K562 (cell line): ENCODE data around the gene VSX2. TPM values are rescaled to one million over a fixed set of nuclear protein-coding genes. Genes with fewer than 3 reads are reported as not detected.
A peak's percentile ranks its signal among the peaks of the same experiment; 100 is the strongest.

Experiments used
- ARID4B ChIP-seq: sonication (generic); formaldehyde crosslinking; IDR thresholded peaks from 2 replicates; pipeline ENCODE4 v1.8.0; 2022; ENCODE audit warnings: mild to moderate bottlenecking, missing genetic modification reagents
- ASH1L ChIP-seq: fragments of 450-650 bp; IDR thresholded peaks from 2 replicates; pipeline ENCODE4 v1.6.1; 2018; ENCODE audit warnings: borderline replicate concordance, mild to moderate bottlenecking, low read depth; ENCODE audit not compliant: partially characterized antibody
- CHD1 ChIP-seq: fragments of 200-600 bp; sonication (generic); IDR thresholded peaks from one replicate; pipeline ENCODE4 v1.6.1; 2012; ENCODE audit warnings: mild to moderate bottlenecking, moderate library complexity, low read length, inconsistent platforms
- CTCF ChIP-seq, 3 experiments: IDR thresholded peaks in 2 of 3; conservative IDR thresholded peaks in 1 of 3; 2 replicates each; pipeline ENCODE4 v1.5.1; 2011 to 2012; ENCODE audit warnings: low read length in 3 of 3, mild to moderate bottlenecking in 3 of 3, control low read depth in 2 of 3, improper control_type of control experiment in 1 of 3, inconsistent platforms in 1 of 3, low read depth in 1 of 3, mixed read lengths in 1 of 3, moderate library complexity in 1 of 3; ENCODE audit not compliant: insufficient read depth in 2 of 3
- GABPB1 ChIP-seq: sonication (generic); formaldehyde crosslinking; IDR thresholded peaks from 2 replicates; pipeline ENCODE4 v1.8.0; 2022; ENCODE audit warnings: mild to moderate bottlenecking, missing genetic modification reagents
- LCOR ChIP-seq: sonication (generic); formaldehyde crosslinking; IDR thresholded peaks from 2 replicates; pipeline ENCODE4 v1.8.0; 2022; ENCODE audit warnings: mild to moderate bottlenecking, missing genetic modification reagents
- POLR2A ChIP-seq: fragments of 450-650 bp; conservative IDR thresholded peaks from 2 replicates; pipeline ENCODE4 v1.6.1; 2016
- POLR2AphosphoS5 ChIP-seq: IDR thresholded peaks from 2 replicates; pipeline ENCODE4 v1.6.1; 2011; ENCODE audit warnings: mild to moderate bottlenecking, low read depth, low read length, moderate library complexity; ENCODE audit not compliant: control insufficient read depth, insufficient read depth
- RCOR1 ChIP-seq, 2 experiments: IDR thresholded peaks; 2 replicates each; pipeline ENCODE4 v1.6.1; 2012; ENCODE audit warnings: low read depth in 2 of 2, low read length in 2 of 2, borderline replicate concordance in 1 of 2, improper control_type of control experiment in 1 of 2
- SAFB ChIP-seq: fragments of 200-400 bp; formaldehyde crosslinking; IDR thresholded peaks from 2 replicates; pipeline ENCODE4 v1.6.1; 2017; ENCODE audit warnings: low read depth, low read length, borderline replicate concordance
- TFAM ChIP-seq: fragments of 250-450 bp; sonication (Bioruptor Pico); conservative IDR thresholded peaks from 2 replicates; pipeline ENCODE4 v1.5.0; 2021; ENCODE audit warnings: mild to moderate bottlenecking, moderate library complexity
- XRCC5 ChIP-seq: fragments of 200-400 bp; formaldehyde crosslinking; IDR thresholded peaks from 2 replicates; pipeline ENCODE4 v1.6.1; 2017; ENCODE audit warnings: low read depth, mild to moderate bottlenecking, low read length
- ZNF639 ChIP-seq, 2 experiments: fragments of 200-800 bp in 1 of 2; sonication (Bioruptor generic) in 1 of 2; sonication (generic) in 1 of 2; formaldehyde crosslinking in 1 of 2; IDR thresholded peaks in 1 of 2; conservative IDR thresholded peaks in 1 of 2; 2 replicates each; pipeline versions ENCODE4 v1.5.0 to v1.6.1; 2016 to 2020; ENCODE audit warnings: missing compliant biosample characterization in 1 of 2, missing genetic modification characterization in 1 of 2, missing genetic modification reagents in 1 of 2
- polyA plus RNA-seq, 8 experiments: library from polyadenylated mRNA; depleted of rRNA in 4 of 8; stranded (reverse) in 5 of 8; unstranded in 3 of 8; fragments of >200 nt; fragmentation: Nextera tagmentation in 2 of 8; fragmentation: Illumina TruSeq in 1 of 8; extraction: Ambion mirVana in 2 of 8; extraction: Trizol in 1 of 8; gene quantifications; 2 replicates each; pipeline versions ENCODE4 v1.2.1 to v1.2.3, GENCODE V29; 2011 to 2014; ENCODE audit warnings: inconsistent platforms in 1 of 8, missing spikeins in 1 of 8
- total RNA-seq, 7 experiments: library from RNA; depleted of rRNA in 6 of 7; stranded (reverse); fragments of >200 nt in 6 of 7; fragmentation: Illumina TruSeq in 2 of 7; extraction: Trizol in 2 of 7; gene quantifications; 2 replicates each; pipeline versions ENCODE4 v1.2.1 to v1.2.3, GENCODE V29; 2011 to 2021; ENCODE audit warnings: low replicate concordance in 1 of 7

Gene VSX2
- total and polyA plus RNA-seq, 9 of the 15 experiments (the other 6 are each of a cell fraction or from before 2014, with no cell fraction given): 0.04 TPM; not detected in 8

- TF ChIP-seq ARID4B (CRISPR knock-in tag): peak; percentile 52; the same call in 1 of the 2 replicates
- peak; percentile 87 for TF ChIP-seq POLR2A
- TF ChIP-seq ZNF639 (CRISPR knock-in tag; conservative IDR thresholded peaks at IDR 0.05 in 1 of 2, IDR thresholded peaks at IDR 0.05 in 1 of 2): 0 out of 4 replicates have a peak, but pooled peaks of 1 of the 2 experiments have one; percentile 33
- peak; percentile 66 for TF ChIP-seq CHD1
- TF ChIP-seq POLR2AphosphoS5: peak; percentile 67; the same call in 1 of the 2 replicates
- peak; percentile 23; the same call in 1 of the 2 replicates for TF ChIP-seq LCOR (CRISPR knock-in tag)
- peak; percentile 72; the same call in 1 of the 2 replicates for TF ChIP-seq XRCC5
- TF ChIP-seq RCOR1 (IDR thresholded peaks at IDR 0.05; ENCODE audit: borderline replicate concordance in 1 of 2, low read depth in 2 of 2, low read length in 2 of 2): 0 out of 4 replicates have a peak, but pooled peaks of 1 of the 2 experiments have one; percentile 30
- TF ChIP-seq ASH1L: no peak
- TF ChIP-seq TFAM (CRISPR knock-in tag): no peak
- peak; percentile 50 to 76 (median 75) for TF ChIP-seq CTCF (IDR thresholded peaks at IDR 0.05 in 2 of 3, conservative IDR thresholded peaks at IDR 0.05 in 1 of 3; ENCODE audit: insufficient read depth in 2 of 3, low read depth in 1 of 3, low read length in 3 of 3)
- TF ChIP-seq GABPB1 (CRISPR knock-in tag): peak; percentile 85; the same call in 1 of the 2 replicates
- no peak for TF ChIP-seq SAFB
Observed at GRCh38 chr14:74302634-74303569, 63.7 kb downstream of the VSX2 start, which contains the start of gene ABCD4 (continued).
